GM04503 (cell line): ENCODE data around the gene DNAH1.

Experiments
- DNase-seq: peaks from one replicate; pipeline ENCODE4 v3.0.0-alpha.2; 2012; ENCODE audit warnings: low read depth

The DNAH1 gene

GRCh38 chr3:52435246-52436101, 119.4 kb downstream of the DNAH1 start:
- DNase-seq: no peak

GRCh38 chr3:52436500-52437149, 120.5 kb downstream of the DNAH1 start:
- DNase-seq: peak; percentile 16

DNA sequence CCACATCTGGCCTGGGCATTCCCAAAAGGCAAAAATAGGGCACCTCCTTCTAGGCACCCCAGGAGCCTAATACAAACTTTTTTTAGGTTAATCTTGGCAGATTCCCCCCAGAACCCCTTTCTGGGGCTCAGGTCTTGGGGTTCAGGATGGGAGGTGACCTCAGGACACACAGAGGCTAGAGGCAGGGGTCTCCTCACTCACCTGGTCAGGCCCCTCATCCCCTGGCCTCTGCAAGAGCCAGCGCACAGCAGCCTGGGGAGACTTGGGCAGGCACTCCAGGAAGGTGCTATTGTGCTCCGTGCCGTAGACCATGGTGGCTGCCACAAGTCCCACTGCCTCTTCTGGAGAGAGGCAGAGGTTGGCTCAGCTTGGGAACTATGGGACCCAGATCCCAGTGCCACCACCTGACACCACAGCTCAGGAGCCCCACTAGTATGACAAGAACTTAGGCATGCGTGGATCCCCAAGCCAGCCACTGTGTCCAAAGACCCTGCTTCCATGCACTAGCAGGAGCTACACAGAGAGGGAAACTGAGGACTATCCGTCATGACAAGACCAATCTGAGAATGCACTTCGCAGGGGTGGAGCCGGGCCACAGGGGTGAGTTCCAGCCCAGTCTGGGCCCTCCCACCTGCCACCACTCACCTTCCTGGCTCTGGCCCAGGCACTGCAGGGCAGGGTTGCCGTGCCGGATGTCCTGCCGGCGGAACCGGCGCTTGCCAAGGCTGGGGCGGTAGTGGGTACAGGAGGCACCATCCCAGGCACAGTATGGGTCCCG, 121.4 kb downstream of the DNAH1 start:
- DNase-seq: no peak

DNA sequence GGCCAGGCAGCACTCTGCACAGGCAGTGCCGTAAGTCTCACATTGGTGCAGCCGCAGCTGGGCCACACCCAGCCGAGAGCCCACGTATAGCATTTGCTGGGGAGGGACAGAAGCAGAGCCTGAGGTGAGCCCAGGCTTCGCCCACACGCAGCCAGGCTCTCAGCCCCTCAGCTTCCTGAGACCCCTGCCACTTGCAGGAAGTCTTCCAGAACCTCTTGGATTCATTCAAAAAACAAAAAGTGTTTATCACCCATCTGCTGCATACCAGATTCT, 121.9 kb downstream of the DNAH1 start:
- no peak for DNase-seq

- no peak for DNase-seq
Observed at GRCh38 chr3:52438579-52439425, 122.7 kb downstream of the DNAH1 start.

DNA sequence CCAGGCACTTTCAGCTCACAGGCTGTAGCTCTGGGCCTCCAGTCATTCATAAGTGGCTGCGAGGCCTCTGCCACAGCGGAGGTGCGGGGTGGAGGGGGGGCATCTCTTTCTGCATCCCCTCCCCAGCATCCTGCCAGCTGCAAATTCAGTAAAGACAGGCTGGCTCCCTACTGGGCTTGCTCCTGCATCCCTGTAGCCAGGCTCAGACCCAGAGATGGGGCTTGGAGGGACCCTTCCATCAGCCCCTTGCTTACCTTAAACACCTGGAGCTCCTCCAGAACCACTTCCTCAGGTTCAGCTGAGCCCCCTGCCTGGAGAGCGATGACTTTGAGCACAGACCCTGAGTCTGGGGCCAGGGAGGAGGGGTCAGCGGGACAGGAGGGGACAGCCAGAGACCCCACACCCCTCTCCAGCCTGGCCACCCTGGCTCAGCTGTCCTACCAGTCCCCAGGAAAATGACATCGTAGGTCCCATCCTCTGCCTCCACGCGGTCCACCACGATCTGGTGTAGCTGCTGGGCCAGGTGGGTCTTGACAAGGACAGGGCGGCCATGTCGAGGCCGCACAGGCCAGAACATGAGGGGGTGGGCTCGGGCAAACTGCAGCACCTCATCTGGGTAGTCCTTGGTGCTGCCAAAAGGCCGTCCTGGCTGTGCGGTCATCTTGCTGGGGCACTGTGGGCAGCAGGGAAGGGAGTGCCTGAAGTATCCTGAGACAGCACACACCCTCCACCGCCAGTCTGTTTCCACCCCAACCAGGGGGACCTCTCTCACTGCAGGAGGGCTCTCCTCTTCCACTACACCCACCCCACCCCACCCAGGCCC, 123.5 kb downstream of the DNAH1 start:
- no peak for DNase-seq

- no peak for DNase-seq
Observed at GRCh38 chr3:52440249-52440551, 124.1 kb downstream of the DNAH1 start.

GRCh38 chr3:52440671-52441070, 124.6 kb downstream of the DNAH1 start:
- no peak for DNase-seq

DNA sequence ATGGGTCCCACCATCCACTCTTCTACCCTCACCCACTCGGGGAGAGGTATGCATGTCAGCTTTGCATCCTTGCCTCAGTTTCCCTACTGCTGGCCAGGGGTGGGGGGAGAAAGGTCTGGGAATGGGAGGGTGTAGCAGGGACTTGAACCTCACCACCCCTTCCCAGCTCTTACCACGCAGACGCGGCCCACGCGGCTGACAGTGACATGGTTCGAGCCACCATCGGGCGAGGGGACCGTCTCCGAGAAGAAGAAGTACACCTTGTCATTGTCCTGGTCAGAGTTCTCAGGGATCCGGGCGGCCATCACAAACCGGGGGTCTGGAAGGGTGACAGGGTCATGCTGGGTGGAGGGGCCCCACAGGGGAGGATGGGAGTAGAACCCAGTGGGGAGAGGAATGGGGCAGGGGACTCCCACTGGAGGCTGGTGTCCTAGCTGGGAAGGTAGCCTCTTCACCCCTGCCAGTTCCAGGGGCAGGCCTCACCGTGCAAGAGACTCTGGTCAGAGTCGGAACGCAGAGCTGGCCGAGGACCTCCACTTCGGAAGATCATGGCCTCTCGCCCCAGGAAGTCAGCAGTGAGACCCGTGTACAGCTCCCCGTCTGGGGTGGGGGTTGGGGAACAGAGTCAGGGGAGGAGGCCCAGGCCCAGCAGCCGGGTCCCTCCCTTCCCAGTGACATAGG, 125.1 kb downstream of the DNAH1 start:
- DNase-seq: no peak

DNA sequence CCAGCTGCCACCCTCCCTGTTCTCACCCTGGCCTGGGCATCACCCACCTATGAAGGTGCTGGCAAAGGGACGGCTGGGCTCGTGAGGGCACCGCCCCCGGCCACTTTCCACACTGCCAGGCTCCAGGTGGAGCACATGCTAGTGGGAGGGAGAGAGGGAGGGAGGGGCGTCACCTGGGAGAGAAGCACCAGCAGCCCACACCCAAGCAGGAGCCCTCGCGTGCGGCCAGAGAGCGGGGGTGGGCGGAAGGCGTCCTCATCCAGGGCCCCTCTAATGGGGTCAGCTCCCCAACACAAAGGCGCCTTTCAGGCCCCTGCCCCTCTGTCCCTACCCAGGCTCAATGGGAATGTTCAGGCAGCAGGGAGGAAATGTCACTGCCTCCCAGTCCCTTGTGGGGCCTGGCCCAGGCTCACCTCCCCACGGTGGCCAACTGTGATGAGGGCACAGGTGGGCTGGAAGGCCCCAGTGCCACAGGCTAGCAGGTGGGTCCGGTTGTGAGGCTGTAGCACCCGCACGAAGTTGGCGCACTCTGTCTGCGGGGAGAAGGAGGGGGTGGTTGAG, 125.7 kb downstream of the DNAH1 start:
- no peak for DNase-seq

- no peak for DNase-seq
Observed at GRCh38 chr3:52442409-52443267, 126.5 kb downstream of the DNAH1 start.

DNA sequence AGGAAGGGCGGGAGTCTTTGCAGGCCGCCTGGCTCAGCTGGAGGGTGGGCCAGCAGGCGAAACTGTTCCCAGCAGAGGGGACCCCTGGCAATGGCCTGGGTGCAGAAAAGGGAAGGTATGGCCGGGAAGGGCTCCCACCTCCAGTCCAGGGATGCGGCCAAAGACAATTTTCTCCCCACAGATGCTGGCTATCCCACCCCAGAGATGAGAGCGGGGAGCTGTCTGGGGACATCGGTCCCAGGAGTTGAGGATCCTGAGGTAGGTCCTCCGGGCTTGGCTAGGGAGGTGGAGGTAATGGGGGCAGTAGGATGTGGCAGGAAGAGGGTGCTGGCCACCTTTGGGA, 127.1 kb downstream of the DNAH1 start:
- DNase-seq: no peak

- no peak for DNase-seq
Observed at GRCh38 chr3:52443791-52444687, 127.9 kb downstream of the DNAH1 start.

DNA sequence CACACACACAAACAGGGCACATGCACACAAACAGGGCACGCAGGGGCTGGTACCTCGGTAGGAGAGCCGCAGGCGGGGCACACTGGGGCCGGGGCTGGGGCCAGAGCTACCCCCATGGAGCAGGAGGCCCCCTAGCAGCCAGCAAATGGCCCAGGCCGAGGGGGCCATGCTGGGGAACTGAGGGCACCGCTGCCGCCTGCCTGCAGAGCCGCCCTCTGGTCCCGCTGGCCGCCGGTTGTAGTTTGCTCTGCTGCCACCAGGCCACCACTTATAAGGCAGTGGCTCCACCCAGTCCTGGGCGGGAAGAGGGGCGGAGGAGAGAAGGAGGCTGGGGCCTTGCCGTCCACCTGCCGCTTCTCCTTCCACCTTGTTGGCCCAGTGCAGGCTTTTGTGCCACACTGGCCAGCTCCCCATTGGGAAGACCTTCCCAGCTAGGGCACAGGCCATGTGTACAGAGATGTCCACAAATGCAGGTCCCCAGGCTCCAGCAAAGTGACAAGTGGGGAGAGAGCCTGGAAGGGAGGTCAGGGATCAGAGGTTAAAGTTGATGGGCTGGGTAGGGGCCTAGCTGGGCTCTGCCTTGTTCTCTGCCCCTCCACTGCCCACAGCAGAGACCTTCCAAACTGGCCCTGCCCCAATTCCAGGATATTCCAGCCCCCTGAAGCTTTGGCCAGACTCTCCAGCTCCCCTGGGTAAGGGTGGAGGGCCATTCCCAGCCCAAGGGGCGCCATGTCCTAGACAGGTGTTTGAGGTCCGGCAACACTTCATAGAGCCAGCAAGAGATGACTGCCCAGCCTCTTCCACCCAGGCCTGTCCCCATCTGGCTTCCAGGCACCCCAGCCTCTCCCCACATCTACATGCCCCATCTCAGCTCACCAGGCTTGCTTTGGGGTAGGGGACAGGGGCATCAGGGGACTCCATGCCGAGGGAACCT, 129.0 kb downstream of the DNAH1 start, which contains the start of gene SEMA3G:
Gene SEMA3G, minus strand, starts transcription at position 244 of the 934 bp plus-strand sequence. Its CDS starts 76 bp downstream, at position 168.
- no peak for DNase-seq

- no peak for DNase-seq
Observed at GRCh38 chr3:52446042-52446441, 129.9 kb downstream of the DNAH1 start.

DNA sequence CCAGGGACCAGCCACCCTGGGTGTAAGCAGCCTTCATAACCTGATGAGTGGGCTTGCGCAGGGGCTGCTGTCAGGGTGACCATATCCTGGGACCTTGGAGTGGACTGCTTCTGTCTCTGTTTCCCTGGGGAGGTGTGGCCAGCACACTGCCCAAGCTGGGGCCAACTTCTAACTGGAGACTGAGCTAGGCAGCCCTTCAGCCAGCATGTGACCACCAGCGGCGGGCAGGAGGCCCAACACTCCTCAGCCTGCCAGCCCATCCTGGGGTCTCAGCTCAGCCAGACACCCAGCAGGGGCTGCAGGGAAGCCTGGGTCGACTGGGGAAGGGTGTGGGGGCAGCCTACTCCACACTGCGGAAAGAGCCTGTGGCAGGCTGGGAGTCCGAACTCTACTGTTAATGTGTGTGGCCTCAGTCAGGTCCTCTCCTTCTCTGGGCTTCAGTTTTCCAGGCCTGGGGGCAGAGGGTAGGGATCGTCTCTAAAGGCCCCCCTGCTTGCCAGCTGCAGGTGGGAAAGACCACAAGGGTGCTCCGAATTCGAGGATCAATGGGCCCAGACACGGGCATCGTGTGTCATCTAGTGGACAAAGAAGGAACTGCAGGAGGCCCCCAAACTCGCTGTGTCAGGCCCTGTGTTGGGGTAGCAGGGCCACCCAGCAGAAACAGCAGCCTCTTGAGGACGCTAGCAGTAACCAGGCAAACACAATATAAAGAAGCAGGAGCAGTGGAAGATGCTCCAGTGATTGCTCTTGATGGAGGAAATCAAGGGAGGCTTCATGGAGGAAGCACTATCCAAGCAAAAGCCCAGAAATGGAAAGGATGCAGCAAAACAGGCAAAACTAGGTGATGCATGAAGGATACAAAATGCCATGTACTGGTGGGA, 130.8 kb downstream of the DNAH1 start:
- DNase-seq: no peak
